HL-60/S4 treated with retinoic acid at 250 ng/mL for 4 days and 3 days (cell line): Measurements from ENCODE around the gene MGAT4A.

ENCODE experiments used
- in situ Hi-C: fragments of 300-500 bp; cut with MboI; formaldehyde crosslinking; loops from 2 replicates; pipeline ENCODE4 v1.7.0; 2022; ENCODE audit warnings: low sequenced_read_pairs

Gene MGAT4A

DNA sequence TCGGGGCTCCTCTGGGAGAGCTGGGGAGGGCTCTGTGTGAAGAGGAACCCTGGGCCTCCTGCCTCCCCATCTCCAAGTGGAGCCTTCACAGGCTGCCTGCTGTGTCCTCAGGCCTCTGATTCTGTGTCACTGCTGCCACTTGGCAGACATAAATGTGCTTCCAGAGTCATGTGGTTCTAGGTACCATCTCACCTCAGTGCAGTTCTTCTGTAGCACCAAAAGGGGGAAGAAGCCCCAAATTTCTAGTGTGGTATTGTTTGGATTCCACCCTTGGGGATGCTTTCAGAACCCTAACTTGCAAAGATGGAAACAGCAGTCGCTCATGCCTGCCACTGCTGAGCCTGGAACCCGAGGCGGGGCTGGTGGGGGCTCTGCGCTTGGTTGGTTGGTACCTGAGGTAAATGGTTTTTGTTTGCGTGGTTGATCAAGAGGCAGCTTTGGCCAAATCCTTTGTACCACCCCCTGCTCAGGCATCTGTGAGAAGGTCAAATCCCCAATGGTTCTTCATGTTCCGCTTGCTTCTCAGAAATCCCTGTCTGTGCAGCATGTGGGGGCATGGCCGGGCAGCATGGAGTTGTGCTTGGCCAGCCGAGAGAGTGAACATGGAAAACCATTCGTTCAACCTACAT is 150.2 kb downstream of the MGAT4A start:
- in situ Hi-C loops: no loop called here

DNA sequence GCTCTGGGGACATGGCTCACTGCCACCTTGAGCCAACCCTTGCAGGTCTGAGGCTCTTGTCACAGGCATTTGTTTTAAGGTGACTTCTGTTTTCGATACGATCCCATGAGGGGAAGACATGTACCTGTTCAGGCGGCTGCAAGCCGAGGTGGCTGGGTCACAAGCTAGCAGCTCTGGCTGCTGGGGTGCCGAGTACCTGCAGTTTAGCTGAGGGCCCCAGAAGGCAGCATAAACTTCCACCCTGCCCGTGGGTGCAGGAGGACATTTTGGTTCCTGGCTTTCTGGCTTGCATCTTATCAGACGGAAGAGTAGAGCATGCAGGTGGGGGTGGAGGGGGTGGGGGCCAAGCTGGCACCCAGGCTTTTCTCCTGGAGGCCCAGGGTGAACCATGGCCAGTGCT is 151.0 kb downstream of the MGAT4A start:
- in situ Hi-C loops: no loop called here

DNA sequence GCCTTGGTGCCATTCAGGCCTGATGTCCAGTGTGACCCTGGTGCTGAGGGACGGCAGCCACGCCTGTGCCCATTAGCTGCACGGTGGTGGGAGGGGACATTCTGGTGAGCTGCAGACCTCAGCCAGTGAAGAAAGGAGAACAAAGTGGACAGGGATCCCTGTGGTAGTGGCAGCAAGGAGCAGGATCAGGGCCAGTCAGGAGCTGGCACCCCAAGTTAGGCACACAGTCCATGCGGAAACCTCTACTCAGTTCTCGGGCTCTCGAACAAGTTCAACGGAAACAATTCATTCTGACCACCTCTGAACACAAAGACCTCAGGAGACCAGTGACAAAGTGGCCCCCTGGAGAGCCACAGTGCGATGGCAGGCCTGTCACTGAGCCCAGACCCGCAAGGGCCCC is 152.7 kb downstream of the MGAT4A start:
- in situ Hi-C loops: no loop called here

DNA sequence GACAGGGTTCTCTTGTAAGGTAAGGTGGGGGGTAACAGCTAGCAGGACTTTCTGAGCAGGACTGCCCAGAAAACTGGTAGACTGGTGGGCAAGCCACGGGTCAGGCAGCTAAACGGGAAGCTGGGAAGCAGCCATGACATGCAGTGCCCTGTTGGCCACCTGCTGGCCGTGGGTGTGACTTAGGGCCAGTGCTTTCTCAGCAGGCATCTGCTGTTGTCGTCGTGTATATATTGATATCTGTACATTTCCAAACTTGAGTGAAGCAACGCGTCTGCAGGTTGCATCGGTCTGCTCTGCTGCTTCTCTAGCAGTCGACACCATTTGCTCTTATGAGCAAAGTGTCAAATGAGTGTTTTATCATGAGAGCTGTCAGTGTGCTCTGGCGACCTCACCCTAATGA is 153.6 kb downstream of the MGAT4A start:
- in situ Hi-C loops: no loop called here

DNA sequence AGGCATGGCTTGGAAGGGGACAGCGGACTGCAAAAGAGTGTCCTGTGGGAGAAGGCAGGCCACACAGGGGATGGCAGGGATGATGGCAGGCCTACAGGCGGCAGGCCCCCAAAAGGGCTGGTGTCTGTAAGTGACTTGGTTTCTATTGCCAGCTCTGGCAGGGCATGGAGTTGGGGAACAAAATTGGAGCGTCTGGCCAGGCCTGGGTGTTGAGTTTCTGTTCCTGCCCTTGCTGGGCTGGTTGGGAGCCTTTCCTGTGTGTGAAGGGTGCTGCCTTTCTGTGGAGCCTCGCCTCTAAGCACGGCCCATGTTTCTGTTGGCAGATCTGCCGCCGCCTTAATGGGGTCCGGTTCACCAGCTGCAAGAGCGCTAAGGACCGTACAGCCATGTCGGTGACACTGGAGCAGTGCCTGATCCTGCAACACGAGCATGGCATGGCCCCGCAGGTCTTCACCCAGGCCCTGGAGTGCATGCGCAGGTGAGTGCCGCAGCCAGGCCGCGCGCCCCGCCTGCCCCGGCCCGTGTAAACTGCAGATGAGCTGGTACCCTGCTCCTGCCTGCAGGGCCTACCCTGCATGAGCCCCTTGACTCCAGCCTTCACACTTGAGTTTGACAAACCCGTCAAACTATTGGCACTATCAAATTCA is 154.1 kb downstream of the MGAT4A start:
- in situ Hi-C loops: no loop called here

DNA sequence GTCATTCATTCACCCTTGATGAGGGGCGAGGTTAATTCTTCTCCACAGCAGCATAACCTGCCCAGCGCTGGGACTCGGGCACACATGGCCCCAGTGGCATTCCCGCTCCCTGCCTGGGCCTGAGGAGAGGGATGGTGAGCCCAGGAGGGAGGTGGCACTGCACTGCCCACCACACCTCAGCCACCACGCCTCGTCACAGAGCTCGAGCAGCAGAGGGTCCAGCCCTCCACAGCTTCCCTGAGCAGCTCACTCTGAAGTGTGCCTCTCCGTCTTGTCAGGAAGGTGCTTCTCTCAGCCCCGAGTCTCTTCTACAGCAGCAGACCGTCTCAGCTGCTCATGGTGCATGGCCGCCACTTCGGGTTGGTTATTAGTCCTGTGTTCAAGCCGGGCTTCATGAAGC is 157.5 kb downstream of the MGAT4A start:
- in situ Hi-C loops: no loop called here

DNA sequence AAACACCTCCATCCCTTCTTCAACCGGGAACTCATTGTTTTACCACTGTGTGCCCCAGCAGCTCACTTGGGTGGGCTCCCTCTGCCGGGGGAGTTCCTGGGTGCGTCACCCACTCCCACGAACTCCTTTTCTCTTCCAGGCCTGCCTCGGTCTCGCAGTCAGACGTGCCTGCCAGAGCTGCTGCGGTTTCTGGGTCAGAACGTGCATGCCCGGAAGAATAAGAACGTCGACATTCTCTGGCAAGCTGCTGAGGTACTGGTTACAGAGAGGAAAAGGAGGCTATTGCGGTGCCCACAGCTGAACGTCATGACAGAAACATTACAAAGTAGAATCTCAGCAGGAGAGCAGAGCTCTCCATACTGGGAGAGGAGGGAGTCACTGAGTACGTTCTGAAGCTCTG is 158.3 kb downstream of the MGAT4A start:
- in situ Hi-C loops: no loop called here

DNA sequence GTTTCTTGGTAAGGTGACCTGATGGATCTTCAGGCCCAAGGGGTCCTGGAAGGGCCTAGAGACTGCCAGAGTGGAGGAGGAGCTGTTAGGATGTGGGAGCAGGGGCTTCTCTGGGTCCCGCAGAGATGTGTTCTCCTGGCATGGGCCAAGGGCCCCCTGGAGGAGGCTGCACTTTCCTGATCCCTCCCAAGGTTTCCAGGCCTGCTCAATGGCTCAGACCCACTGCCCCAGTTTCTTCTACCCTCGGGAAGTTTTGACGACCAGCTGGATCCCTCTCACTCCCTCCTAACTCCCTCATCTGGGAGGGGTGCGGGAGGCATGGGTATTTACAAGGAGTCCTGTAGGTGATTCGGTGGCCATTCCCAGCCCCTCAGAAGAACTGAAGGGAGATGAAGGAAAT is 158.7 kb downstream of the MGAT4A start:
- in situ Hi-C loops: no loop called here

DNA sequence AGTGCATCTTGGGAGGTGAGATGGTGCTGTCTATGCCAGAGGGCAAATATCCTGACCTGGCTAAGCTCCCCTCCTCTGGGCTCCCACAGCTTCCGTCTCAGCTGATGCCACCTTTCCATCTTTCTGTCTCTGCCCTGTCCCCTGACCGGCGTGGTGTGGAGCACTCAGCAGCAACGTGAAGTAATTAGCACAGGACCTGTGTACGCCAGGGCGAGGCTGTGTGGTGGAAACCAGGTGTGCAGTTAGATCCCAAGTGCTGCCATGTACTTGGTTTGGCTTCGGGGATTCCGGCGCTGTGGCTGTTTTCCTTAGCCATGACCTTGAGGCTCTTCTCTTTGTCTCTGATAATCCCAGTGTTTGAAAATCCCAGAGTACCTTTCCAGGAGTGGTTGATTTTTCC is 159.1 kb downstream of the MGAT4A start:
- in situ Hi-C loops: no loop called here

DNA sequence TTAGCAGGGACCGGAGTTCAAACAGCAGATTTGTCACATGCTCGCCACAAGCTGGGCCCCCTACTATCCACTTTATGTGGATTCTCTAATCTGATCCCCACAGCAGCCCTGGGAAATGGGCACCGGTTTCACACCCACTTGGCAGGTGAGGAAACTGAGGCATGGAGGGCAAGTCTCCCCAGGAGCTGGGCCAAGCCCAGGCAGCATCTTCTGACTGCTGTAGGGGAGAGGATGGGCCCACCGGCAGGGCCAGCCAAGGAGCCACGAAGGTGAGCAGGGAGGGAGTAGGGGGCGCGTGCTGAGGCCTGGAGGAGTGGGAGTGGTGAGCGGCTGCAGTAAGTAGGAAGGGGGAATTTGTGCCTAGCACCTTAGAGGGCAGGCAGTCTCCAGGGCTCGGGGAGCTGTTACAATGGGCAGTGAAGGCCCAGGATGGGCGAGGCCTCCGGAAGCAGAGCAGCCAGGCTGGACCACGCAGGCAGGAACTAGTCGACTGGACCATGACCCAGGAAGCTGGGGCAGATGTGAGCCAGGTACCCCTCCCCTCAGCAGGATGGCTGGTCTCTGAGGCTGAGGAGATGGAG is 159.7 kb downstream of the MGAT4A start:
- in situ Hi-C loops: no loop called here

DNA sequence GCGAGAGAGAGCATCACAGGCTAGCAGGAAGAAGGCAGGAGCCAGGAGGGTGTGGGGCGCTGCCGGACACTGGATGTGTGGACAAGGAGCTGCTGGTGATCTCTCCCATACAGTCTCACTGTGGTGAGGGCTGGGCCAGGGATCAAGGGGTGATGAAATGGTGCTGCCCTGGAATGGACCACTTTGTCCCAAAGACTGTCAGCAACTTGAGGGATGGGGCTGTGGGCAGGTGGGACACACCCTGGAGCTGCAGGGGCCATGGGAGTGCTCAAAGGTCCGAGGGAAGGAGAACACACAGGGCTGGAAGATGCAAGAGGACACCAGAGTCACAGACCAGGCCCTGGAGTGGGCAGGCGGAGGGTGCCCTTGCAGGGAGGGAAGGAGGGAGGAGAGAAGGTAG is 160.6 kb downstream of the MGAT4A start:
- in situ Hi-C loops: no loop called here

DNA sequence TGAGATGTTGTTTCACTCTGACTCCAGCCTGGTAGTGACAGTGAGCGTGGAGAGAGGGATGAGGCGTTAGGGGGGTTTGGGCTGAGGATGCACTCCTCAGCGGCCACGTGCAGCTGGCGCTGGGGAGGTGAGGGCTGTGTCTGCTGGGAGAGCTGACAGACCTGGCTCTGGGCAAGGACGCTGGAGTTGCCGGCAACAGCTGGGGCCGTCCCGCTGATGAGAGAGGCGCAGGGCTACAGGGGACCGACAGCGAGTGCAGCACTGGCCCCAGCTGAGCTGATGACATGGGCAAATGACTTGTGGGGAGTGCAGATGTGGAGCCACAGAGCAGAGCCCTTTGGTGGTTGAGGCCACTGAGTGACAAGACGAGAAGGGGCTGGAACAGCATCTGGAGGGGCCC is 161.0 kb downstream of the MGAT4A start:
- in situ Hi-C loops: no loop called here

DNA sequence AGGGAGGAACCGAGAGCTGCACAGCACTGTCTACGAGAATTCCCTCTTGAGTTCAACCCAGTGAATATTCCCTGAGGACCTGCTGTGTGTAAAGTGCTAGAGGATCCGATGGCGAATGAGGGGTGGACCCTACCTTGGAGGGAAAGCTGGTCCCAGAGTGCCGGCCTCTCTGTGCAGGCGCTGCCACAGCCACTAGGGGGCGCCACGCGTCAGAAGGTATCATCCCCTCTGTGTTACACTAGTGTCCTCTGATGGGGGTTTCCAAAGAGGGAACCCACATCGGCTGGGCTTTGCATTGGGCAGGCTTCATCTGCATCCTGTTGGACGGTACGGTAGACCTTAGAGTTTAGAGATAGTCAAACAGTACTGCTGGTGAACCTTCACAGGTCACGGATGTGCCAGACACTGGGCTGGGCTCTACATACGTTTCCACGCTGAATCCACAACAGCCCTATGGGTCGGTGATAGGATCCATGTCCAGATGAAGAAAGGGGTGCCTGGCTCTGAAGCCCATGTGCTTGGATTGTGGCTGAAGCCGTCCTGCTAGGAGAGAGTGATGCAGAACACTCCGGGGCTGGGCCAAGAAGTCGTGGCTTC is 161.6 kb downstream of the MGAT4A start:
- in situ Hi-C loops: no loop called here
